RWPE2 (cell line): Measurements from ENCODE around the gene MDFI.
A peak's percentile ranks its signal among the peaks of the same experiment; 100 is the strongest.

ENCODE experiments used
- ATAC-seq: fragments of 200-7000 bp; cut with Tn5 transposase; 3 replicates; pipeline ENCODE4 v1.9.1; 2021; ENCODE audit warnings: low read depth
- DNase-seq: peaks from one replicate; pipeline ENCODE4 v3.0.0-alpha.2; 2020; ENCODE audit warnings: low spot score
- H3K27ac ChIP-seq: fragments of 450-650 bp; 2 replicates; pipeline ENCODE4 v1.5.1; 2017; ENCODE audit warnings: mild to moderate bottlenecking; ENCODE audit not compliant: poor library complexity, severe bottlenecking
- H3K27me3 ChIP-seq: fragments of 250-450 bp; sonication (Bioruptor Pico); 2 replicates; pipeline ENCODE4 v1.5.1; 2021; ENCODE audit warnings: mild to moderate bottlenecking, moderate library complexity; ENCODE audit not compliant: insufficient read depth, poor library complexity, severe bottlenecking
- H3K36me3 ChIP-seq: fragments of 250-450 bp; sonication (Bioruptor Pico); 2 replicates; pipeline ENCODE4 v1.5.1; 2020; ENCODE audit warnings: low read depth, mild to moderate bottlenecking, moderate library complexity
- H3K4me1 ChIP-seq: fragments of 250-450 bp; sonication (Bioruptor Pico); 2 replicates; pipeline ENCODE4 v1.5.1; 2021; ENCODE audit warnings: mild to moderate bottlenecking, moderate library complexity; ENCODE audit not compliant: insufficient read depth, poor library complexity, severe bottlenecking
- H3K4me3 ChIP-seq: fragments of 250-450 bp; sonication (Bioruptor Pico); 2 replicates; pipeline ENCODE4 v1.5.1; 2021; ENCODE audit warnings: mild to moderate bottlenecking, moderate library complexity; ENCODE audit not compliant: severe bottlenecking
- H3K9me3 ChIP-seq: fragments of 250-450 bp; sonication (Bioruptor Pico); 2 replicates; pipeline ENCODE4 v1.5.1; 2021; ENCODE audit warnings: mild to moderate bottlenecking, moderate library complexity; ENCODE audit not compliant: severe bottlenecking
- CTCF ChIP-seq: fragments of 450-650 bp; IDR thresholded peaks from one replicate; pipeline ENCODE4 v1.5.1; 2017; ENCODE audit warnings: mild to moderate bottlenecking, moderate library complexity; ENCODE audit not compliant: poor library complexity, severe bottlenecking

Gene MDFI

GRCh38 chr6:41630069-41630468 is 8.2 kb upstream of the MDFI start:
- Histone ChIP-seq H3K4me1 (peaks cover 37% of the 10 kb centered on the region), H3K4me3 (no peak overlapping the region), H3K9me3 (no peaks in the 10 kb centered on the region), H3K36me3 (no peaks in the 10 kb centered on the region), H3K27me3 (no peaks in the 10 kb centered on the region), H3K27ac (no peak overlapping the region)
- ATAC-seq = no peak
- TF ChIP-seq CTCF = no peak
- DNase-seq = no peak

- Histone ChIP-seq H3K36me3 (no peaks in the 10 kb centered on the region), H3K9me3 (no peaks in the 10 kb centered on the region), H3K4me1 (peaks cover 37% of the 10 kb centered on the region), H3K27me3 (no peaks in the 10 kb centered on the region), H3K27ac (no peak overlapping the region), H3K4me3 (no peak overlapping the region)
- ATAC-seq (no peak), DNase-seq (no peak)
- TF ChIP-seq CTCF = no peak
Measured at GRCh38 chr6:41630946-41631345, 7.3 kb upstream of the MDFI start.

GRCh38 chr6:41633056-41633634 is 5.1 kb upstream of the MDFI start:
- ATAC-seq (no peak), DNase-seq (no peak)
- Histone ChIP-seq H3K27ac (no peak overlapping the region), H3K9me3 (no peaks in the 10 kb centered on the region), H3K4me3 (no peak overlapping the region), H3K36me3 (no peaks in the 10 kb centered on the region), H3K4me1 (peaks cover 23% of the 10 kb centered on the region), H3K27me3 (no peaks in the 10 kb centered on the region)
- TF ChIP-seq CTCF = no peak

GRCh38 chr6:41634657-41635056 is 3.6 kb upstream of the MDFI start:
- Histone ChIP-seq H3K36me3 (peaks cover 10% of the 10 kb centered on the region), H3K27ac (peak overlapping the region; percentile 93), H3K4me3 (no peak overlapping the region), H3K4me1 (peaks cover 23% of the 10 kb centered on the region), H3K27me3 (no peaks in the 10 kb centered on the region), H3K9me3 (no peaks in the 10 kb centered on the region)
- no peak for ATAC-seq
- DNase-seq = no peak
- no peak for TF ChIP-seq CTCF

- Histone ChIP-seq H3K27me3 (no peaks in the 10 kb centered on the region), H3K36me3 (peaks cover 12% of the 10 kb centered on the region), H3K4me1 (peaks cover 23% of the 10 kb centered on the region), H3K4me3 (no peak overlapping the region), H3K9me3 (no peaks in the 10 kb centered on the region), H3K27ac (peak overlapping the region; percentile 93)
- TF ChIP-seq CTCF = no peak
- no peak for DNase-seq
- no peak for ATAC-seq
Measured at GRCh38 chr6:41635365-41635764, 2.9 kb upstream of the MDFI start.
